Adrenal gland (tissue), 12 donors: ENCODE measurements around the gene TK2. TPM values are rescaled to one million over a fixed set of nuclear protein-coding genes. Genes with fewer than 3 reads are reported as not detected.

Source experiments
- DNase-seq, 7 donors: peaks; one replicate each; pipeline ENCODE4 v3.0.0-alpha.2; 2019 to 2020
- H3K27ac ChIP-seq, 5 donors: fragments of 200-600 bp; sonication (generic) in 4 of 5; 1 replicate in 3 of 5; 2 replicates in 2 of 5; pipeline versions ENCODE4 v1.5.1 to v1.8.0; 2016 to 2020; ENCODE audit warnings: mild to moderate bottlenecking in 1 of 5
- H3K27me3 ChIP-seq: fragments of 200-600 bp; 2 replicates; pipeline ENCODE4 v1.8.0; 2021
- H3K36me3 ChIP-seq, 2 donors: fragments of 200-600 bp; replicated peaks in 1 of 2; 1 replicate in 1 of 2; 2 replicates in 1 of 2; pipeline versions ENCODE4 v1.5.1 to v1.8.0; 2018 to 2022
- H3K4me1 ChIP-seq, 2 donors: fragments of 200-600 bp; replicated peaks in 1 of 2; 1 replicate in 1 of 2; 2 replicates in 1 of 2; pipeline versions ENCODE4 v1.5.1 to v1.8.0; 2018 to 2021
- H3K4me3 ChIP-seq, 4 donors: fragments of 200-600 bp; sonication (generic) in 3 of 4; one replicate each; pipeline ENCODE4 v1.5.1; 2016 to 2018
- H3K9me3 ChIP-seq, 3 donors: fragments of 200-600 bp; sonication (generic) in 1 of 3; replicated peaks in 1 of 3; 1 replicate in 2 of 3; 2 replicates in 1 of 3; pipeline versions ENCODE4 v1.5.1 to v1.8.0; 2016 to 2021
- CTCF ChIP-seq, 6 experiments: fragments of 450-650 bp in 4 of 6; fragments of 200-600 bp in 2 of 6; sonication (generic) in 1 of 6; IDR thresholded peaks; 1 replicate in 5 of 6; 2 replicates in 1 of 6; pipeline versions ENCODE4 v1.5.1 to v1.8.0; 2016 to 2021; ENCODE audit warnings: antibody characterized with exemption in 6 of 6, mild to moderate bottlenecking in 2 of 6, moderate library complexity in 1 of 6
- POLR2A ChIP-seq, 2 donors: fragments of 450-650 bp; IDR thresholded peaks; one replicate each; pipeline ENCODE4 v1.6.1; 2017; ENCODE audit warnings: antibody characterized with exemption in 2 of 2, mild to moderate bottlenecking in 2 of 2, moderate library complexity in 1 of 2
- WGBS, 4 donors: extraction: QIAGEN DNeasy Blood & Tissue Kit in 2 of 4; methylation state at CpG; one replicate each; pipeline versions ENCODE4 v1.1.5 to v1.1.7; 2013 to 2017; 5-methylcytosine and 5-hydroxymethylcytosine counted together
- intact Hi-C, 2 donors: fragments of 100-400 bp; cut with DNase I; formaldehyde crosslinking; loops; one replicate each; pipeline versions ENCODE4 v1.14.1 to v1.15.0; 2022 to 2023
- polyA plus RNA-seq, 3 donors: library from polyadenylated mRNA; stranded (reverse); fragments of 200-250 nt in 2 of 3; fragments of 350-450 nt in 1 of 3; fragmentation: Illumina TruSeq in 1 of 3; extraction: RNeasy Lipid Tissue Mini Kit (QIAGEN cat#74804) in 1 of 3; gene quantifications; one replicate each; pipeline ENCODE4 v1.2.3, GENCODE V29; 2013 to 2014
- total RNA-seq, 9 donors: library from RNA; depleted of rRNA in 4 of 9; stranded (reverse); fragments of >200 nt in 4 of 9; fragments of 120-200 nt in 1 of 9; fragmentation: NEBNext Ultra II Directional in 1 of 9; extraction: Animal tissue kit (Norgen Biotek cat#: 25700) in 1 of 9; gene quantifications; one replicate each; pipeline versions ENCODE4 v1.1.0 to v1.2.4, GENCODE V29; 2013 to 2023
- donor health status: healthy with polysubstance abuse.
- donor health status: Bipolar disorder and iron deficiency.
- donor health status: DM: yes; HTN: yes; CAD: no.
- donor health status: DM: no; HTN: no; CAD: no.
- donor health status: DM: no; HTN: no; CAD: no.
- donor health status: DM: yes; HTN: yes; CAD: no.

TK2 gene
- total and polyA plus RNA-seq, 12 donors = 24.9 to 78.9 (median 59.3) TPM

DNA sequence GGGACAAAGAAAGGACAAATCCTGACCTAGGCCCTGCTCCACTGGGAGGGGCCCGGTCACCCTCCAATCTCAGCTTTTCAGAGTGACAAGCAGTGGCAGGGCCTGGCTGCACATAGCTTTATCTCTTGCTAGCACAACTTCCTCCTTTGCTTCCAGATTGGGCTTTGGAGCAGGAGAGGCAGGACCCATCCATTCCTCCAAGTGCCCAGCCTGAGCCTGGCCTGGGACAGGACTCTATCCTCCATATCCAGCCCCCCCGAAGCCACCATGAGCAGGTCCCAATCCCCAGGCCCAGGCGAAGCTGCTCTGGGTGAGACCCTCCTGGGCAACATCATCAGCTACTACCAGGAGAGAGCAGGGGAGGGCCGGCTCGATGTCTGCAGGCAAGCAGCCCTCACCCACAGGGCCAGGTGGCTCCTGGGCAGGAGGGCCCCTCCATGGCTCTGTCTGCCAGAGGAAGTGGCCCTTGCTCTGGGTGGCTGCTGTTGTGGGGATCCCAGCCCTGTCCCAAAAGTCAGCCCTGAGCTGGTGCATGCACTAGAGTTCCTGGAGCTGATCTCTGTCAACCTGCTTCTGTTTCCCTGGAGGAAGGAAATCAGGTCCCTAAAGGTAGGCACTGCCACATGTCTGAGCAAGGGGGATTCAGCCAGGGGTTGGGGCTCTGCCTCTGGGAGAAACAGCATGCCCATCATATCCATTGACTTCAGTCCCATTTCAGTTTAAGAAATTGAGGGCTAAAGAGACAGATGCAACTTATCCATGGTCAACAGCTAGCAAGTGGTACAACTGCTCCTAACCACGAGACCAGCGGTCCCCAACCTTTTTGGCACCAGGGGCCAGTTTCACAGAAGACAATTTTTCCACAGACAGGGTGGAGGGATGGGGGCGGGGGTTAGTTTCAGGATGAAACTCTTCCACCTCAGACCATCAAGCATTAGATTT lies 58.9 kb downstream of the TK2 start:
- peaks cover 0 to 11% of the 10 kb centered on the region in 2 donors for H3K4me1 ChIP-seq
- no peaks in the 10 kb centered on the region for H3K9me3 ChIP-seq
- H3K27me3 ChIP-seq = no peaks in the 10 kb centered on the region
- no peak overlapping the region for H3K27ac ChIP-seq
- intact Hi-C loops = no loop called here
- no peak overlapping the region for H3K4me3 ChIP-seq
- TF ChIP-seq CTCF (IDR thresholded peaks at IDR 0.05) (no peak), POLR2A (IDR thresholded peaks at IDR 0.05) (no peak)
- H3K36me3 ChIP-seq = no peaks in the 10 kb centered on the region
- peak in 3 of 7 donors; percentile 1 to 21 (median 17) for DNase-seq
- WGBS, 4 donors = 75 to 84% (median 83%) methylated on average over 5 to 8 of the region's 8 CpGs

DNA sequence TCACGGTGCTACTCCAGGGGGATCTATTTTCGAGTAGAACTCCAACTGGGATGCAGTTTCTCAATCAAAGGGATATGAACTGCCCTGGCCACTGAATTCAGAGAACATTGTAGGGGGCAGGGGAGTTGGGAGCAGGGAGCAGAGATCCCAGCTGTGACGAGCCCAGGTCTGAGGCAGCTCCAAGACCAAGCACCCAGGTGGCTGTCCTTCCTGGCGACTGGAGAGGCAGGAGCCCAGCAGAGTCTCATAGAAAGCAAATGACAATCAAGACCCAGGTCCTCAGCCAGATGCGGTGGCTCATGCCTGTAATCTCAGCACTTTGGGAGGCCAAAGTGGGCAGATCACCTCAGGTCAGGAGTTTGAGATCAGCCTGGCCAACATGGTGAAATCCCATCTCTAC lies 60.1 kb downstream of the TK2 start:
- DNase-seq = peak in 2 of 7 donors; percentile 9 to 39
- no peak overlapping the region for H3K27ac ChIP-seq
- intact Hi-C loops = no loop called here
- H3K9me3 ChIP-seq = no peaks in the 10 kb centered on the region
- TF ChIP-seq CTCF (IDR thresholded peaks at IDR 0.05) (no peak), POLR2A (IDR thresholded peaks at IDR 0.05) (no peak)
- 87 to 93% (median 91%) methylated on average over 3 to 5 of the region's 5 CpGs for WGBS, 4 donors
- peaks cover 0 to 11% of the 10 kb centered on the region in 2 donors for H3K4me1 ChIP-seq
- H3K4me3 ChIP-seq = no peak overlapping the region
- no peaks in the 10 kb centered on the region for H3K36me3 ChIP-seq
- H3K27me3 ChIP-seq = no peaks in the 10 kb centered on the region

- no peak for TF ChIP-seq POLR2A (IDR thresholded peaks at IDR 0.05)
- TF ChIP-seq CTCF (IDR thresholded peaks at IDR 0.05) = no peak
- intact Hi-C loops = no loop called here
Measured at GRCh38 chr16:66489385-66489784, 60.5 kb downstream of the TK2 start.

GRCh38 chr16:66488505-66488904 lies 61.4 kb downstream of the TK2 start:
- WGBS, 4 donors = 80 to 100% (median 94%) methylated on average over 1 of the region's 1 CpG
- Histone ChIP-seq H3K4me3 (no peak overlapping the region), H3K27ac (no peak overlapping the region), H3K27me3 (no peaks in the 10 kb centered on the region), H3K9me3 (no peaks in the 10 kb centered on the region), H3K4me1 (peaks cover 0 to 11% of the 10 kb centered on the region in 2 donors), H3K36me3 (no peaks in the 10 kb centered on the region)
- peak in 2 of 7 donors; percentile 12 to 29 for DNase-seq
- intact Hi-C loops = no loop called here
- no peak for TF ChIP-seq POLR2A (IDR thresholded peaks at IDR 0.05)
- TF ChIP-seq CTCF (IDR thresholded peaks at IDR 0.05) = no peak

More at GRCh38 chr16:66489385-66489784, 60.5 kb downstream of the TK2 start:
- no peaks in the 10 kb centered on the region for H3K36me3 ChIP-seq
- H3K27me3 ChIP-seq = no peaks in the 10 kb centered on the region
- H3K4me1 ChIP-seq = peaks cover 0 to 11% of the 10 kb centered on the region in 2 donors
- H3K9me3 ChIP-seq = no peaks in the 10 kb centered on the region
- no peak overlapping the region for H3K4me3 ChIP-seq
- 69 to 93% (median 78%) methylated on average over 2 of the region's 2 CpGs for WGBS, 4 donors
- DNase-seq = peak in 3 of 7 donors; percentile 5 to 45 (median 9)
- H3K27ac ChIP-seq = no peak overlapping the region
